Measurements from ENCODE around the gene CACNG6. TPM values are rescaled to one million over a fixed set of nuclear protein-coding genes. Genes with fewer than 3 reads are reported as not detected.
A peak's percentile ranks its signal among the peaks of the same experiment; 100 is the strongest.
"Not testable (repeated sequence)": the region's sequence is repeated elsewhere in the genome, so short reads cannot be mapped to it uniquely, and the experiment has no call there.

CACNG6 gene
- total RNA-seq, result under 1 TPM in 1 of 2 donors, not detected in 1; 0.53 TPM

GRCh38 chr19:53991224-53992113 lies at the start of gene CACNG6:
TSS of gene CACNG6 (plus strand) at chr19:53991637. CDS start at chr19:53992878, 1,241 bp downstream.
- Mint-ChIP-seq H3K27ac (peak within 1 kb of the TSS in 1 of 2 donors; percentile 41), H3K27me3 (peaks cover 35 to 39% of the 10 kb centered on the region in 2 donors), H3K4me1 (ENCODE audit: low read depth in 2 of 2) (peaks cover 0 to 6% of the 10 kb centered on the region in 2 donors), H3K36me3 (no peaks in the 10 kb centered on the region), H3K4me3 (peak within 1 kb of the TSS; percentile 30), H3K9me3 (no peaks in the 10 kb centered on the region)
- DNase-seq (ENCODE audit: low spot score) (no peak), ATAC-seq (peak in 1 of 2 donors; percentile 7)

- Mint-ChIP-seq H3K4me3 (no peak overlapping the region), H3K4me1 (ENCODE audit: low read depth in 2 of 2) (peaks cover 0 to 8% of the 10 kb centered on the region in 2 donors), H3K9me3 (no peaks in the 10 kb centered on the region), H3K36me3 (no peaks in the 10 kb centered on the region), H3K27me3 (peaks cover 40 to 44% of the 10 kb centered on the region in 2 donors), H3K27ac (no peak overlapping the region)
- ATAC-seq, result peak; percentile 24 to 34
- no peak for DNase-seq (ENCODE audit: low spot score)
Observed at GRCh38 chr19:53942001-53942786, 49.2 kb upstream of the CACNG6 start.

- Mint-ChIP-seq H3K4me1 (ENCODE audit: low read depth in 2 of 2) (peaks cover 0 to 8% of the 10 kb centered on the region in 2 donors), H3K36me3 (no peaks in the 10 kb centered on the region), H3K27me3 (peaks cover 40 to 44% of the 10 kb centered on the region in 2 donors), H3K27ac (no peak overlapping the region), H3K9me3 (no peaks in the 10 kb centered on the region), H3K4me3 (no peak overlapping the region)
- DNase-seq (ENCODE audit: low spot score), result no peak
- no peak for ATAC-seq
Observed at GRCh38 chr19:53944416-53944815, 47.0 kb upstream of the CACNG6 start.

- H3K27ac Mint-ChIP-seq, result no peak overlapping the region
- DNase-seq (ENCODE audit: low spot score), result no peak
- no peak for ATAC-seq
- no peaks in the 10 kb centered on the region for H3K9me3 Mint-ChIP-seq
- peaks cover 39 to 40% of the 10 kb centered on the region in 2 donors for H3K27me3 Mint-ChIP-seq
- H3K36me3 Mint-ChIP-seq, result no peaks in the 10 kb centered on the region
- H3K4me1 Mint-ChIP-seq (ENCODE audit: low read depth in 2 of 2), result peaks cover 0 to 8% of the 10 kb centered on the region in 2 donors
- H3K4me3 Mint-ChIP-seq, result no peak overlapping the region
Observed at GRCh38 chr19:53944933-53945332, 46.5 kb upstream of the CACNG6 start.

- Mint-ChIP-seq H3K4me3 (no peak overlapping the region), H3K9me3 (no peaks in the 10 kb centered on the region), H3K27me3 (peaks cover 34 to 39% of the 10 kb centered on the region in 2 donors), H3K27ac (no peak overlapping the region), H3K4me1 (ENCODE audit: low read depth in 2 of 2) (peaks cover 0 to 8% of the 10 kb centered on the region in 2 donors), H3K36me3 (no peaks in the 10 kb centered on the region)
- ATAC-seq, result no peak
- DNase-seq (ENCODE audit: low spot score), result no peak
Observed at GRCh38 chr19:53945441-53945840, 46.0 kb upstream of the CACNG6 start.

GRCh38 chr19:53945998-53946397 lies 45.4 kb upstream of the CACNG6 start:
- DNase-seq (ENCODE audit: low spot score), result no peak
- Mint-ChIP-seq H3K4me3 (no peak overlapping the region), H3K27me3 (peaks cover 32 to 37% of the 10 kb centered on the region in 2 donors), H3K9me3 (no peaks in the 10 kb centered on the region), H3K4me1 (ENCODE audit: low read depth in 2 of 2) (peaks cover 0 to 8% of the 10 kb centered on the region in 2 donors), H3K36me3 (no peaks in the 10 kb centered on the region), H3K27ac (no peak overlapping the region)
- no peak for ATAC-seq

GRCh38 chr19:53947624-53948023 lies 43.8 kb upstream of the CACNG6 start:
- H3K27ac Mint-ChIP-seq, result no peak overlapping the region
- ATAC-seq (no peak), DNase-seq (ENCODE audit: low spot score) (no peak)
- H3K4me1 Mint-ChIP-seq (ENCODE audit: low read depth in 2 of 2), result peaks cover 0 to 5% of the 10 kb centered on the region in 2 donors
- peaks cover 35 to 41% of the 10 kb centered on the region in 2 donors for H3K27me3 Mint-ChIP-seq
- H3K36me3 Mint-ChIP-seq, result no peaks in the 10 kb centered on the region
- H3K9me3 Mint-ChIP-seq, result no peaks in the 10 kb centered on the region
- H3K4me3 Mint-ChIP-seq, result no peak overlapping the region

GRCh38 chr19:53948611-53949010 lies 42.8 kb upstream of the CACNG6 start:
- H3K9me3 Mint-ChIP-seq; DNase-seq (ENCODE audit: low spot score); ATAC-seq; H3K36me3 Mint-ChIP-seq; H3K4me1 Mint-ChIP-seq (ENCODE audit: low read depth in 2 of 2); H3K4me3 Mint-ChIP-seq; H3K27ac Mint-ChIP-seq: not testable (repeated sequence)
- peaks cover 28 to 32% of the 10 kb centered on the region in 2 donors for H3K27me3 Mint-ChIP-seq

GRCh38 chr19:53951436-53951835 lies 40.0 kb upstream of the CACNG6 start:
- no peak overlapping the region for H3K27ac Mint-ChIP-seq
- no peaks in the 10 kb centered on the region for H3K9me3 Mint-ChIP-seq
- no peaks in the 10 kb centered on the region for H3K4me1 Mint-ChIP-seq (ENCODE audit: low read depth in 2 of 2)
- no peaks in the 10 kb centered on the region for H3K36me3 Mint-ChIP-seq
- H3K4me3 Mint-ChIP-seq, result no peak overlapping the region
- DNase-seq (ENCODE audit: low spot score), result no peak
- peaks cover 20 to 25% of the 10 kb centered on the region in 2 donors for H3K27me3 Mint-ChIP-seq
- no peak for ATAC-seq

GRCh38 chr19:53951947-53952346 lies 39.5 kb upstream of the CACNG6 start:
- ATAC-seq (no peak), DNase-seq (ENCODE audit: low spot score) (no peak)
- Mint-ChIP-seq H3K4me1 (ENCODE audit: low read depth in 2 of 2) (no peaks in the 10 kb centered on the region), H3K27me3 (peaks cover 23 to 30% of the 10 kb centered on the region in 2 donors), H3K4me3 (no peak overlapping the region), H3K36me3 (no peaks in the 10 kb centered on the region), H3K9me3 (no peaks in the 10 kb centered on the region), H3K27ac (no peak overlapping the region)

GRCh38 chr19:53953383-53953782 lies 38.1 kb upstream of the CACNG6 start:
- Mint-ChIP-seq H3K4me3 (no peak overlapping the region), H3K9me3 (no peaks in the 10 kb centered on the region), H3K27me3 (peaks cover 23 to 44% of the 10 kb centered on the region in 2 donors), H3K4me1 (ENCODE audit: low read depth in 2 of 2) (no peaks in the 10 kb centered on the region), H3K36me3 (no peaks in the 10 kb centered on the region), H3K27ac (no peak overlapping the region)
- ATAC-seq, result no peak
- no peak for DNase-seq (ENCODE audit: low spot score)

GRCh38 chr19:53957448-53958167 lies 33.8 kb upstream of the CACNG6 start:
- H3K9me3 Mint-ChIP-seq, result no peaks in the 10 kb centered on the region
- H3K36me3 Mint-ChIP-seq, result no peaks in the 10 kb centered on the region
- H3K4me3 Mint-ChIP-seq, result no peak overlapping the region
- ATAC-seq, result no peak
- no peak overlapping the region for H3K27ac Mint-ChIP-seq
- DNase-seq (ENCODE audit: low spot score), result no peak
- H3K27me3 Mint-ChIP-seq, result peaks cover 47 to 69% of the 10 kb centered on the region in 2 donors
- H3K4me1 Mint-ChIP-seq (ENCODE audit: low read depth in 2 of 2), result peaks cover 0 to 11% of the 10 kb centered on the region in 2 donors

GRCh38 chr19:53958168-53958571 lies 33.3 kb upstream of the CACNG6 start:
- no peaks in the 10 kb centered on the region for H3K9me3 Mint-ChIP-seq
- H3K4me3 Mint-ChIP-seq, result no peak overlapping the region
- no peak overlapping the region for H3K27ac Mint-ChIP-seq
- DNase-seq (ENCODE audit: low spot score) (no peak), ATAC-seq (no peak)
- no peaks in the 10 kb centered on the region for H3K36me3 Mint-ChIP-seq
- H3K4me1 Mint-ChIP-seq (ENCODE audit: low read depth in 2 of 2), result peaks cover 0 to 11% of the 10 kb centered on the region in 2 donors
- peaks cover 47 to 69% of the 10 kb centered on the region in 2 donors for H3K27me3 Mint-ChIP-seq
